GM23338 (cell line): Measurements from ENCODE around the gene SLC35D2. TPM values are rescaled to one million over a fixed set of nuclear protein-coding genes. Genes with fewer than 3 reads are reported as not detected.

Experiments used
- ATAC-seq: fragments of 200-7000 bp; cut with Tn5 transposase; 3 replicates; pipeline ENCODE4 v1.9.1; 2020
- DNase-seq: peaks from one replicate; pipeline ENCODE4 v3.0.0-alpha.2; 2015; ENCODE audit warnings: low spot score
- H2AFZ ChIP-seq: fragments of 200-600 bp; sonication (generic); 2 replicates; pipeline ENCODE4 v1.8.0; 2016; ENCODE audit warnings: antibody characterized with exemption, mild to moderate bottlenecking, moderate library complexity
- H3F3A ChIP-seq: fragments of 200-600 bp; sonication (generic); replicated peaks from 2 replicates; pipeline ENCODE4 v1.8.0; 2017; ENCODE audit warnings: antibody characterized with exemption, mixed run types, low read depth
- H3K27ac ChIP-seq: fragments of 200-600 bp; sonication (generic); 2 replicates; pipeline ENCODE4 v1.6.1; 2016; ENCODE audit warnings: low read depth
- H3K27me3 ChIP-seq: fragments of 200-600 bp; sonication (generic); 2 replicates; pipeline ENCODE4 v1.8.0; 2016; ENCODE audit warnings: mild to moderate bottlenecking, mixed run types, moderate library complexity; ENCODE audit not compliant: insufficient read depth
- H3K36me3 ChIP-seq: fragments of 200-600 bp; sonication (generic); 2 replicates; pipeline ENCODE4 v1.8.0; 2016; ENCODE audit warnings: mild to moderate bottlenecking; ENCODE audit not compliant: insufficient read depth
- H3K4me1 ChIP-seq: fragments of 200-600 bp; sonication (generic); 2 replicates; pipeline ENCODE4 v1.8.0; 2016; ENCODE audit warnings: mild to moderate bottlenecking, moderate library complexity; ENCODE audit not compliant: insufficient read depth
- H3K4me2 ChIP-seq: fragments of 200-600 bp; sonication (generic); 2 replicates; pipeline ENCODE4 v1.7.1; 2017; ENCODE audit warnings: mixed run types
- H3K4me3 ChIP-seq: fragments of 200-600 bp; sonication (generic); 2 replicates; pipeline ENCODE4 v1.6.1; 2016; ENCODE audit warnings: mixed run types
- H3K79me2 ChIP-seq: fragments of 200-600 bp; sonication (generic); replicated peaks from 2 replicates; pipeline ENCODE4 v1.8.0; 2017; ENCODE audit warnings: mild to moderate bottlenecking; ENCODE audit not compliant: insufficient read depth
- H3K9me2 ChIP-seq: fragments of 200-600 bp; sonication (generic); 2 replicates; pipeline ENCODE4 v1.8.0; 2017; ENCODE audit not compliant: insufficient read depth
- H4K20me1 ChIP-seq: fragments of 200-600 bp; sonication (generic); replicated peaks from 2 replicates; pipeline ENCODE4 v1.8.0; 2017; ENCODE audit warnings: mild to moderate bottlenecking; ENCODE audit not compliant: insufficient read depth
- H3K27ac Mint-ChIP-seq: 2 replicates; pipeline ENCODE4 v1.8.0; 2020; ENCODE audit warnings: inconsistent platforms, mild to moderate bottlenecking, moderate library complexity, mixed read lengths
- H3K27me3 Mint-ChIP-seq: 3 replicates; pipeline ENCODE4 v1.8.0; 2022; ENCODE audit warnings: low read depth, mild to moderate bottlenecking, moderate library complexity, mixed read lengths, inconsistent platforms; ENCODE audit not compliant: insufficient read depth, poor library complexity
- H3K36me3 Mint-ChIP-seq: 3 replicates; pipeline ENCODE4 v1.8.0; 2021; ENCODE audit warnings: low read depth, mild to moderate bottlenecking, inconsistent platforms, moderate library complexity, mixed read lengths
- H3K4me1 Mint-ChIP-seq: 3 replicates; pipeline ENCODE4 v1.8.0; 2020; ENCODE audit warnings: mild to moderate bottlenecking, inconsistent platforms, mixed read lengths
- H3K4me3 Mint-ChIP-seq: 3 replicates; pipeline ENCODE4 v1.8.0; 2021; ENCODE audit warnings: moderate library complexity, mild to moderate bottlenecking, inconsistent platforms, mixed read lengths
- H3K9me3 Mint-ChIP-seq: 3 replicates; pipeline ENCODE4 v1.8.0; 2020; ENCODE audit warnings: moderate library complexity, mild to moderate bottlenecking, inconsistent platforms, mixed read lengths
- CREB1 ChIP-seq: fragments of 250-450 bp; sonication (Bioruptor Pico); IDR thresholded peaks from 2 replicates; pipeline ENCODE4 v1.5.0; 2020; ENCODE audit warnings: low read depth, mild to moderate bottlenecking, moderate library complexity
- EZH2 ChIP-seq: fragments of 200-600 bp; sonication (generic); IDR thresholded peaks from one replicate; pipeline ENCODE4 v1.8.0; 2017; ENCODE audit warnings: antibody characterized with exemption, mild to moderate bottlenecking, low read depth; ENCODE audit not compliant: unreplicated experiment
- EZH2phosphoT487 ChIP-seq: fragments of 200-600 bp; sonication (generic); IDR thresholded peaks from one replicate; pipeline ENCODE4 v1.8.1; 2018; ENCODE audit warnings: antibody characterized with exemption; ENCODE audit not compliant: unreplicated experiment
- JUNB ChIP-seq: IDR thresholded peaks from one replicate; pipeline ENCODE4 v1.6.1; 2016; ENCODE audit warnings: antibody characterized with exemption; ENCODE audit not compliant: unreplicated experiment
- NANOG ChIP-seq: IDR thresholded peaks from 2 replicates; pipeline ENCODE4 v1.6.1; 2016; ENCODE audit warnings: antibody characterized with exemption, borderline replicate concordance
- POLR2AphosphoS5 ChIP-seq: IDR thresholded peaks from 2 replicates; pipeline ENCODE4 v1.6.1; 2016; ENCODE audit warnings: antibody characterized with exemption, low read depth
- STAT1 ChIP-seq: IDR thresholded peaks from one replicate; pipeline ENCODE4 v1.6.1; 2016; ENCODE audit warnings: antibody characterized with exemption; ENCODE audit not compliant: unreplicated experiment
- ZNF331 ChIP-seq: fragments of 250-450 bp; sonication (Bioruptor Pico); IDR thresholded peaks from 2 replicates; pipeline ENCODE4 v1.5.0; 2020; ENCODE audit warnings: low read depth, mild to moderate bottlenecking, moderate library complexity
- polyA plus RNA-seq: library from polyadenylated mRNA; unstranded; fragments of >200 nt; fragmentation: Nextera tagmentation; extraction: Ambion mirVana; gene quantifications from 2 replicates; pipeline ENCODE4 v1.2.1, GENCODE V29; 2016
- total RNA-seq: library from RNA; depleted of rRNA; stranded (reverse); fragments of >200 nt; shearing (Covaris generic); gene quantifications from 2 replicates; pipeline ENCODE4 v1.2.3, GENCODE V29; 2014
- TF ChIP-seq, protein P1 (sequence below), 2 experiments: fragments of 200-600 bp in 1 of 2; sonication (generic) in 1 of 2; conservative IDR thresholded peaks; 2 replicates each; pipeline versions ENCODE4 v1.5.1 to v1.6.1; 2016 to 2017; ENCODE audit warnings: antibody characterized with exemption in 2 of 2, low read depth in 2 of 2, mild to moderate bottlenecking in 2 of 2, moderate library complexity in 1 of 2
- TF ChIP-seq, protein P2 (sequence below): fragments of 250-450 bp; sonication (Bioruptor Pico); IDR thresholded peaks from 2 replicates; pipeline ENCODE4 v1.5.0; 2020; ENCODE audit warnings: mild to moderate bottlenecking, moderate library complexity

SLC35D2 gene
- total and polyA plus RNA-seq, 2 experiments from 2014 or later, result 8.2 to 14.4 TPM

DNA sequence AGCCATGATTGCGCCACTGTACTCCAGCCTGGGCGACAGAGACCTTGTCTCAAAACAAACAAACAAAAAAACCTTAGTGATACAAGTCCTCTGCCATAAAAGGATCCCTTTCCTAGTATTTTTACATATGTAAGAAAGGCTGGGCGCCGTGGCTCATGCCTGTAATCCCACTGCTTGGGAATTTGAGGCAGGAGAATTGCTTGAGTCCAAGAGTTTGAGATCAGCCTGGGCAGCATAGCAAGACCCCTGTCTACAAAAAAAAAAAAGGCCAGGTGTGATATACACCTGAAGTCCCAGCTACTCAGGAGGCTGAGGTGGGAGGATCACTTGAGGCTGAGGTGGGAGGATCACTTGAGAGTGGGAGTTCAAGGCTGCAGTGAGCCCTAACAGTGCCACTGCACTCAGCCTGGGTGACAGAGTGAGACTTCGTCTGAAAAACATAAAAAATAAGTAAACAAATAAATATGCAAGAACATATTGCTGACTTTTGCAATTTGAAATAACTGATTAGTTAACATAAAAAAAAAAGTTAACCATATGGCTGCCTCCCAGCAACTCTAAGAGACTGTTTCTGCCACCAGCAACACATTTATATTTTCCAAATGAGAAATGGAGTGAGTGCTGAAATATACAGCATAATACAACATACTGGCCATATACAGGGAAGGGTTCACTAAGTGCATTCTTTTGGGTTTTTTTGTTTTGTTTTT lies 27.8 kb upstream of the SLC35D2 start:
- H2AFZ ChIP-seq, result no peak overlapping the region
- H3K4me3 Mint-ChIP-seq, result no peak overlapping the region
- H3K4me1 Mint-ChIP-seq, result peaks cover 46% of the 10 kb centered on the region
- H3K9me3 Mint-ChIP-seq, result no peaks in the 10 kb centered on the region
- 0 out of 2 replicates have a peak, but pooled peaks cover 9% of the 10 kb centered on the region for H3F3A ChIP-seq
- DNase-seq (no peak), ATAC-seq (no peak)
- TF ChIP-seq EZH2 (no peak), ZNF331 (CRISPR knock-in tag) (no peak), STAT1 (no peak), EZH2phosphoT487 (no peak), CREB1 (CRISPR knock-in tag) (no peak), JUNB (no peak), POLR2AphosphoS5 (no peak), NANOG (no peak)
- TF ChIP-seq, protein P1, sequence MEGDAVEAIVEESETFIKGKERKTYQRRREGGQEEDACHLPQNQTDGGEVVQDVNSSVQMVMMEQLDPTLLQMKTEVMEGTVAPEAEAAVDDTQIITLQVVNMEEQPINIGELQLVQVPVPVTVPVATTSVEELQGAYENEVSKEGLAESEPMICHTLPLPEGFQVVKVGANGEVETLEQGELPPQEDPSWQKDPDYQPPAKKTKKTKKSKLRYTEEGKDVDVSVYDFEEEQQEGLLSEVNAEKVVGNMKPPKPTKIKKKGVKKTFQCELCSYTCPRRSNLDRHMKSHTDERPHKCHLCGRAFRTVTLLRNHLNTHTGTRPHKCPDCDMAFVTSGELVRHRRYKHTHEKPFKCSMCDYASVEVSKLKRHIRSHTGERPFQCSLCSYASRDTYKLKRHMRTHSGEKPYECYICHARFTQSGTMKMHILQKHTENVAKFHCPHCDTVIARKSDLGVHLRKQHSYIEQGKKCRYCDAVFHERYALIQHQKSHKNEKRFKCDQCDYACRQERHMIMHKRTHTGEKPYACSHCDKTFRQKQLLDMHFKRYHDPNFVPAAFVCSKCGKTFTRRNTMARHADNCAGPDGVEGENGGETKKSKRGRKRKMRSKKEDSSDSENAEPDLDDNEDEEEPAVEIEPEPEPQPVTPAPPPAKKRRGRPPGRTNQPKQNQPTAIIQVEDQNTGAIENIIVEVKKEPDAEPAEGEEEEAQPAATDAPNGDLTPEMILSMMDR (conservative IDR thresholded peaks at IDR 0.05; ENCODE audit: low read depth in 2 of 2), result no peak
- TF ChIP-seq, protein P2, sequence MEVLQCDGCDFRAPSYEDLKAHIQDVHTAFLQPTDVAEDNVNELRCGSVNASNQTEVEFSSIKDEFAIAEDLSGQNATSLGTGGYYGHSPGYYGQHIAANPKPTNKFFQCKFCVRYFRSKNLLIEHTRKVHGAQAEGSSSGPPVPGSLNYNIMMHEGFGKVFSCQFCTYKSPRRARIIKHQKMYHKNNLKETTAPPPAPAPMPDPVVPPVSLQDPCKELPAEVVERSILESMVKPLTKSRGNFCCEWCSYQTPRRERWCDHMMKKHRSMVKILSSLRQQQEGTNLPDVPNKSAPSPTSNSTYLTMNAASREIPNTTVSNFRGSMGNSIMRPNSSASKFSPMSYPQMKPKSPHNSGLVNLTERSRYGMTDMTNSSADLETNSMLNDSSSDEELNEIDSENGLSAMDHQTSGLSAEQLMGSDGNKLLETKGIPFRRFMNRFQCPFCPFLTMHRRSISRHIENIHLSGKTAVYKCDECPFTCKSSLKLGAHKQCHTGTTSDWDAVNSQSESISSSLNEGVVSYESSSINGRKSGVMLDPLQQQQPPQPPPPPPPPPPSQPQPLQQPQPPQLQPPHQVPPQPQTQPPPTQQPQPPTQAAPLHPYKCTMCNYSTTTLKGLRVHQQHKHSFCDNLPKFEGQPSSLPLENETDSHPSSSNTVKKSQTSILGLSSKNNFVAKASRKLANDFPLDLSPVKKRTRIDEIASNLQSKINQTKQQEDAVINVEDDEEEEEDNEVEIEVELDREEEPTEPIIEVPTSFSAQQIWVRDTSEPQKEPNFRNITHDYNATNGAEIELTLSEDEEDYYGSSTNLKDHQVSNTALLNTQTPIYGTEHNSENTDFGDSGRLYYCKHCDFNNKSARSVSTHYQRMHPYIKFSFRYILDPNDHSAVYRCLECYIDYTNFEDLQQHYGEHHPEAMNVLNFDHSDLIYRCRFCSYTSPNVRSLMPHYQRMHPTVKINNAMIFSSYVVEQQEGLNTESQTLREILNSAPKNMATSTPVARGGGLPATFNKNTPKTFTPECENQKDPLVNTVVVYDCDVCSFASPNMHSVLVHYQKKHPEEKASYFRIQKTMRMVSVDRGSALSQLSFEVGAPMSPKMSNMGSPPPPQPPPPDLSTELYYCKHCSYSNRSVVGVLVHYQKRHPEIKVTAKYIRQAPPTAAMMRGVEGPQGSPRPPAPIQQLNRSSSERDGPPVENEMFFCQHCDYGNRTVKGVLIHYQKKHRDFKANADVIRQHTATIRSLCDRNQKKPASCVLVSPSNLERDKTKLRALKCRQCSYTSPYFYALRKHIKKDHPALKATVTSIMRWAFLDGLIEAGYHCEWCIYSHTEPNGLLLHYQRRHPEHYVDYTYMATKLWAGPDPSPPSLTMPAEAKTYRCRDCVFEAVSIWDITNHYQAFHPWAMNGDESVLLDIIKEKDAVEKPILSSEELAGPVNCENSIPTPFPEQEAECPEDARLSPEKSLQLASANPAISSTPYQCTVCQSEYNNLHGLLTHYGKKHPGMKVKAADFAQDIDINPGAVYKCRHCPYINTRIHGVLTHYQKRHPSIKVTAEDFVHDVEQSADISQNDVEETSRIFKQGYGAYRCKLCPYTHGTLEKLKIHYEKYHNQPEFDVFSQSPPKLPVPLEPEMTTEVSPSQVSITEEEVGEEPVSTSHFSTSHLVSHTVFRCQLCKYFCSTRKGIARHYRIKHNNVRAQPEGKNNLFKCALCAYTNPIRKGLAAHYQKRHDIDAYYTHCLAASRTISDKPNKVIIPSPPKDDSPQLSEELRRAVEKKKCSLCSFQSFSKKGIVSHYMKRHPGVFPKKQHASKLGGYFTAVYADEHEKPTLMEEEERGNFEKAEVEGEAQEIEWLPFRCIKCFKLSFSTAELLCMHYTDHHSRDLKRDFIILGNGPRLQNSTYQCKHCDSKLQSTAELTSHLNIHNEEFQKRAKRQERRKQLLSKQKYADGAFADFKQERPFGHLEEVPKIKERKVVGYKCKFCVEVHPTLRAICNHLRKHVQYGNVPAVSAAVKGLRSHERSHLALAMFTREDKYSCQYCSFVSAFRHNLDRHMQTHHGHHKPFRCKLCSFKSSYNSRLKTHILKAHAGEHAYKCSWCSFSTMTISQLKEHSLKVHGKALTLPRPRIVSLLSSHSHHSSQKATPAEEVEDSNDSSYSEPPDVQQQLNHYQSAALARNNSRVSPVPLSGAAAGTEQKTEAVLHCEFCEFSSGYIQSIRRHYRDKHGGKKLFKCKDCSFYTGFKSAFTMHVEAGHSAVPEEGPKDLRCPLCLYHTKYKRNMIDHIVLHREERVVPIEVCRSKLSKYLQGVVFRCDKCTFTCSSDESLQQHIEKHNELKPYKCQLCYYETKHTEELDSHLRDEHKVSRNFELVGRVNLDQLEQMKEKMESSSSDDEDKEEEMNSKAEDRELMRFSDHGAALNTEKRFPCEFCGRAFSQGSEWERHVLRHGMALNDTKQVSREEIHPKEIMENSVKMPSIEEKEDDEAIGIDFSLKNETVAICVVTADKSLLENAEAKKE (CRISPR knock-in tag), result no peak
- no peaks in the 10 kb centered on the region for H3K27me3 ChIP-seq
- H3K27me3 Mint-ChIP-seq, result peaks cover 4% of the 10 kb centered on the region
- H3K79me2 ChIP-seq, result peaks cover 83% of the 10 kb centered on the region
- H3K4me2 ChIP-seq, result no peak overlapping the region
- peaks cover 29% of the 10 kb centered on the region; the same call in 1 of the 2 replicates for H4K20me1 ChIP-seq
- H3K27ac Mint-ChIP-seq, result 0 out of 2 replicates have a peak overlapping the region, but pooled peaks have one; percentile 7
- H3K4me1 ChIP-seq, result peaks cover 41% of the 10 kb centered on the region
- no peak overlapping the region for H3K4me3 ChIP-seq
- H3K36me3 ChIP-seq, result no peaks in the 10 kb centered on the region; the same call in 1 of the 2 replicates
- H3K27ac ChIP-seq, result no peak overlapping the region
- no peaks in the 10 kb centered on the region for H3K9me2 ChIP-seq
- peaks cover 21% of the 10 kb centered on the region; the same call in 2 of the 3 replicates for H3K36me3 Mint-ChIP-seq
